GM18909 (cell line): Measurements from ENCODE around the gene XCL1.

Experiments
- ATAC-seq: cut with Tn5 transposase; IDR thresholded peaks from one replicate; pipeline ENCODE4 v1.9.1; 2021; ENCODE audit warnings: mild to moderate bottlenecking; ENCODE audit not compliant: unreplicated experiment, poor library complexity

Gene XCL1

GRCh38 chr1:168629466-168629865 is 53.1 kb downstream of the XCL1 start:
- no peak for ATAC-seq
